CD4-positive, alpha-beta T cell (primary cell): Measurements from ENCODE around the gene CCDC194. TPM values are rescaled to one million over a fixed set of nuclear protein-coding genes. Genes with fewer than 3 reads are reported as not detected.
A peak's percentile ranks its signal among the peaks of the same experiment; 100 is the strongest.

Source experiments
- ATAC-seq: fragments of 200-7000 bp; cut with Tn5 transposase; one replicate; pipeline ENCODE4 v1.10.0; 2022; ENCODE audit warnings: mild to moderate bottlenecking; ENCODE audit not compliant: poor library complexity
- CTCF ChIA-PET: fragments of 350-600 bp; sonication (Branson Sonifier 250); formaldehyde crosslinking; loops from one replicate; lab custom pipeline; 2021; ENCODE audit warnings: antibody characterized with exemption, inconsistent platforms; lab: Charles Lee
- POLR2A ChIA-PET: fragments of 350-600 bp; sonication (Branson Sonifier 250); formaldehyde crosslinking; loops from one replicate; lab custom pipeline; 2021; ENCODE audit warnings: antibody characterized with exemption, inconsistent platforms; lab: Charles Lee
- DNase-seq, 14 experiments: peaks; one replicate each; pipeline ENCODE4 v3.0.0-alpha.2; 2013 to 2020; ENCODE audit warnings: mixed read lengths in 2 of 14
- H3K27ac ChIP-seq, 2 donors: one replicate each; pipeline versions ENCODE4 v1.5.1 to v1.7.0; 2013; ENCODE audit warnings: low read length in 2 of 2, low read depth in 1 of 2, mild to moderate bottlenecking in 1 of 2
- H3K27me3 ChIP-seq, 2 experiments: 1 replicate in 1 of 2; 2 replicates in 1 of 2; pipeline versions ENCODE4 v1.6.1 to v1.7.0; 2013; ENCODE audit warnings: low read length in 2 of 2, control low read depth in 1 of 2, mild to moderate bottlenecking in 1 of 2, moderate library complexity in 1 of 2; ENCODE audit not compliant: insufficient read depth in 2 of 2, control insufficient read depth in 1 of 2
- H3K36me3 ChIP-seq: one replicate; pipeline ENCODE4 v1.6.1; 2013; ENCODE audit warnings: low read length, control low read depth; ENCODE audit not compliant: insufficient read depth
- H3K4me1 ChIP-seq: one replicate; pipeline ENCODE4 v1.6.1; 2013; ENCODE audit warnings: low read length, control low read depth; ENCODE audit not compliant: insufficient read depth
- H3K4me3 ChIP-seq: one replicate; pipeline ENCODE4 v1.5.1; 2013; ENCODE audit warnings: mild to moderate bottlenecking, low read length, moderate library complexity
- H3K9me3 ChIP-seq, 2 experiments: 1 replicate in 1 of 2; 2 replicates in 1 of 2; pipeline versions ENCODE4 v1.6.1 to v1.7.0; 2013; ENCODE audit warnings: low read length in 2 of 2, mild to moderate bottlenecking in 2 of 2, control low read depth in 1 of 2, moderate library complexity in 1 of 2; ENCODE audit not compliant: control insufficient read depth in 1 of 2, insufficient read depth in 1 of 2
- H3K27ac Mint-ChIP-seq: one replicate; pipeline ENCODE4 v1.8.0; 2020; ENCODE audit warnings: mixed read lengths
- H3K27me3 Mint-ChIP-seq: one replicate; pipeline ENCODE4 v1.8.0; 2021; ENCODE audit warnings: mixed read lengths
- H3K36me3 Mint-ChIP-seq: one replicate; pipeline ENCODE4 v1.8.0; 2021; ENCODE audit warnings: low read depth, mixed read lengths
- H3K4me1 Mint-ChIP-seq: one replicate; pipeline ENCODE4 v1.8.0; 2021; ENCODE audit warnings: low read depth, mixed read lengths
- H3K4me3 Mint-ChIP-seq: one replicate; pipeline ENCODE4 v1.8.0; 2020; ENCODE audit warnings: mild to moderate bottlenecking, mixed read lengths
- H3K9me3 Mint-ChIP-seq: one replicate; pipeline ENCODE4 v1.8.0; 2020; ENCODE audit warnings: mixed read lengths
- CTCF ChIP-seq: fragments of 200-600 bp; IDR thresholded peaks from one replicate; pipeline ENCODE4 v1.8.0; 2022; ENCODE audit warnings: antibody characterized with exemption, mild to moderate bottlenecking
- intact Hi-C, 2 experiments: fragments of 100-400 bp; cut with DNase I in 1 of 2; cut with micrococcal nuclease in 1 of 2; formaldehyde crosslinking; loops; one replicate each; pipeline versions ENCODE4 v1.15.1 to v1.9.0; 2023 to 2025; cut with DNase I, micrococcal nuclease
- total RNA-seq, 174 experiments: library from RNA in 2 of 174; stranded (reverse) in 2 of 174; gene quantifications; one replicate each; pipeline ENCODE4 v1.2.3 and lab custom pipeline; 2021 to 2026

Gene CCDC194
- total RNA-seq, 2 experiments from 2014 or later, result not detected

- Histone ChIP-seq H3K4me1 (peaks cover 6% of the 10 kb centered on the region), H3K36me3 (no peaks in the 10 kb centered on the region), H3K4me3 (no peak overlapping the region), H3K27me3 (no peaks in the 10 kb centered on the region), H3K9me3 (no peaks in the 10 kb centered on the region), H3K27ac (no peak overlapping the region)
- no peak for TF ChIP-seq CTCF
- Mint-ChIP-seq H3K36me3 (no peaks in the 10 kb centered on the region), H3K27ac (no peak overlapping the region), H3K9me3 (no peaks in the 10 kb centered on the region), H3K4me3 (no peak overlapping the region), H3K27me3 (no peaks in the 10 kb centered on the region), H3K4me1 (no peaks in the 10 kb centered on the region)
- DNase-seq (no peak), ATAC-seq (no peak)
- ChIA-PET POLR2A (no interaction called here), CTCF (no interaction called here)
- intact Hi-C loops, result no loop called here
Observed at GRCh38 chr19:17429641-17430113, 35.7 kb upstream of the CCDC194 start.

GRCh38 chr19:17424743-17425365 lies 30.9 kb upstream of the CCDC194 start:
- TF ChIP-seq CTCF, result no peak
- Mint-ChIP-seq H3K27ac (no peak overlapping the region), H3K9me3 (no peaks in the 10 kb centered on the region), H3K27me3 (no peaks in the 10 kb centered on the region), H3K4me1 (peaks cover 9% of the 10 kb centered on the region), H3K4me3 (no peak overlapping the region), H3K36me3 (peaks cover 9% of the 10 kb centered on the region)
- POLR2A ChIA-PET, result no interaction called here
- peak in 7 of 14 experiments; percentile 16 to 58 (median 45) for DNase-seq
- Histone ChIP-seq H3K4me1 (peaks cover 19% of the 10 kb centered on the region), H3K4me3 (no peak overlapping the region), H3K27ac (no peak overlapping the region), H3K36me3 (peaks cover 12% of the 10 kb centered on the region), H3K27me3 (no peaks in the 10 kb centered on the region), H3K9me3 (no peaks in the 10 kb centered on the region)
- ATAC-seq, result no peak
- intact Hi-C loops, result no loop called here
- CTCF ChIA-PET, result no interaction called here

GRCh38 chr19:17423429-17424208 lies 29.6 kb upstream of the CCDC194 start:
- H3K27me3 Mint-ChIP-seq, result no peaks in the 10 kb centered on the region
- no peak overlapping the region for H3K4me3 Mint-ChIP-seq

More at GRCh38 chr19:17423429-17424208, 29.6 kb upstream of the CCDC194 start:
- no peaks in the 10 kb centered on the region for H3K27me3 ChIP-seq
- H3K27ac ChIP-seq, result no peak overlapping the region
- intact Hi-C loops, result no loop called here
- ATAC-seq (no peak), DNase-seq (no peak)
- Mint-ChIP-seq H3K36me3 (peaks cover 14% of the 10 kb centered on the region), H3K4me1 (peaks cover 19% of the 10 kb centered on the region), H3K27ac (no peak overlapping the region), H3K9me3 (no peaks in the 10 kb centered on the region)
- no peaks in the 10 kb centered on the region for H3K9me3 ChIP-seq
- H3K4me1 ChIP-seq, result peaks cover 27% of the 10 kb centered on the region
- POLR2A ChIA-PET, result no interaction called here
- H3K36me3 ChIP-seq, result peaks cover 12% of the 10 kb centered on the region
- CTCF ChIA-PET, result interaction anchor here (0.7 kb wide), 2 partner anchors 43 to 296 kb away, joined by 3 to 4 read pairs; no protein-coding TSS in a partner anchor
- no peak overlapping the region for H3K4me3 ChIP-seq
- TF ChIP-seq CTCF, result no peak
